ENCODE results near the gene ARID1B. TPM values are rescaled to one million over a fixed set of nuclear protein-coding genes. Genes with fewer than 3 reads are reported as not detected.

ARID1B gene
- total and polyA plus RNA-seq, 2 of the 13 experiments (the other 11 are each of a cell fraction or from before 2014, with no cell fraction given) = 20.1 to 32.6 TPM

- FAIRE-seq (no peak), DNase-seq (ENCODE audit: low spot score) (peak; percentile 31), ATAC-seq (peak; percentile 15)
- CTCF ChIA-PET (ENCODE audit: low intra/inter-chr PET ratio, low total read pairs) = no interaction called here
- Histone ChIP-seq H3K9me3 (ENCODE audit: low read length) (no peaks in the 10 kb centered on the region), H3K36me3 (replicated peaks in 1 of 2; ENCODE audit: control insufficient read depth in 1 of 2, insufficient read depth in 2 of 2, low read length in 2 of 2) (no peaks in the 10 kb centered on the region), H3K9ac (ENCODE audit: insufficient read depth, low read depth, low read length) (peak overlapping the region; percentile 89), H3K79me2 (ENCODE audit: insufficient read depth, low read length) (peaks cover 59% of the 10 kb centered on the region), H3K27ac (ENCODE audit: extremely low read length, insufficient read depth, low read length) (peak overlapping the region; percentile 89), H3K4me3 (replicated peaks in 1 of 3; ENCODE audit: insufficient read depth in 1 of 3, low read depth in 2 of 3, low read length in 3 of 3) (peak overlapping the region; percentile 68 to 95 (median 93)), H3K4me1 (ENCODE audit: insufficient read depth, low read length) (peaks cover 44% of the 10 kb centered on the region), H3K27me3 (ENCODE audit: control insufficient read depth in 1 of 2, insufficient read depth in 2 of 2, low read length in 2 of 2) (no peaks in the 10 kb centered on the region; a peak in 1 of 5 replicates), H2AFZ (ENCODE audit: low read length) (no peak overlapping the region), H4K20me1 (ENCODE audit: insufficient read depth, low read length) (peaks cover 42% of the 10 kb centered on the region), H3K4me2 (ENCODE audit: low read depth, low read length) (peak overlapping the region; percentile 80)
- BruUV-seq (replicated peaks) = no TSS peak
- intact Hi-C loops (cut with micrococcal nuclease; ENCODE audit: unreplicated experiment) = loop anchor here (1.0 to 5.0 kb wide), 4 partner anchors 154 to 241 kb away; no protein-coding TSS in a partner anchor
- WGBS (ENCODE audit: low lambda C conversion rate) = under 1% methylated on average over 19 of the region's 108 CpGs
- POLR2A ChIA-PET = interaction anchor here (0.6 to 1.4 kb wide), 7 partner anchors 10 to 405 kb away, joined by 3 to 4 read pairs (median 3); no protein-coding TSS in a partner anchor
- in situ Hi-C loops (cut with HindIII; ENCODE audit: extremely low pct_ligation_motif_present, low pct_unique_long_range_greater_than_20kb) = no loop called here
- no peak; the same call in 1 of the 2 replicates for TF ChIP-seq ZFX (CRISPR knock-in tag; IDR thresholded peaks at IDR 0.05; ENCODE audit: low read depth)
- TF ChIP-seq CBX2 (IDR thresholded peaks at IDR 0.05; ENCODE audit: low read depth, low read length) = no peak
- no peak for TF ChIP-seq CBX2 (CRISPR knock-in tag; IDR thresholded peaks at IDR 0.05; ENCODE audit: low read depth)
- TF ChIP-seq TAF15 (IDR thresholded peaks at IDR 0.05; ENCODE audit: low read depth, low read length, poor library complexity, severe bottlenecking) = no peak
- TF ChIP-seq PTBP1 (IDR thresholded peaks at IDR 0.05; ENCODE audit: low read depth, low read length, poor library complexity, severe bottlenecking) = no peak
- no peak for TF ChIP-seq ZBTB21 (CRISPR knock-in tag; IDR thresholded peaks at IDR 0.05)
- peak; percentile 31 for TF ChIP-seq UBTF (CRISPR knock-in tag; IDR thresholded peaks at IDR 0.05)
- TF ChIP-seq YEATS4 (CRISPR knock-in tag; IDR thresholded peaks at IDR 0.05; ENCODE audit: borderline replicate concordance) = peak; percentile 75; the same call in 1 of the 2 replicates
- no peak for TF ChIP-seq CHD2 (IDR thresholded peaks at IDR 0.05; ENCODE audit: low read depth, low read length)
- 0 out of 2 replicates have a peak, but pooled peaks have one; percentile 44 for TF ChIP-seq ZNF383 (CRISPR knock-in tag; IDR thresholded peaks at IDR 0.05; ENCODE audit: borderline replicate concordance)
- peak; percentile 35 for TF ChIP-seq SAP130 (CRISPR knock-in tag; IDR thresholded peaks at IDR 0.05; ENCODE audit: low read depth)
- TF ChIP-seq SRSF1 (optimal IDR thresholded peaks at IDR 0.05; ENCODE audit: low read depth, low read length) = peak; percentile 17
- no peak for TF ChIP-seq KLF13 (CRISPR knock-in tag; IDR thresholded peaks at IDR 0.05)
- TF ChIP-seq ZNF10 (CRISPR knock-in tag; IDR thresholded peaks at IDR 0.05; ENCODE audit: borderline replicate concordance, low read depth) = no peak
- no peak for TF ChIP-seq ZNF143 (CRISPR knock-in tag; IDR thresholded peaks at IDR 0.05)
- TF ChIP-seq YY1 (IDR thresholded peaks at IDR 0.05; ENCODE audit: insufficient read depth, insufficient replicate concordance, low read depth, low read length) = peak; percentile 29
- TF ChIP-seq ZNF768 (CRISPR knock-in tag; IDR thresholded peaks at IDR 0.05) = peak; percentile 28; the same call in 1 of the 2 replicates
- 0 out of 2 replicates have a peak, but pooled peaks have one; percentile 20 for TF ChIP-seq ZNF350 (CRISPR knock-in tag; IDR thresholded peaks at IDR 0.05; ENCODE audit: borderline replicate concordance, low read depth)
- no peak for TF ChIP-seq THYN1 (CRISPR knock-in tag; IDR thresholded peaks at IDR 0.05; ENCODE audit: borderline replicate concordance, low read depth)
- TF ChIP-seq ZNF605 (CRISPR knock-in tag; IDR thresholded peaks at IDR 0.05) = no peak
- TF ChIP-seq ZNF776 (CRISPR knock-in tag; IDR thresholded peaks at IDR 0.05) = 0 out of 2 replicates have a peak, but pooled peaks have one; percentile 59
- TF ChIP-seq ZFP90 (CRISPR knock-in tag; IDR thresholded peaks at IDR 0.05; ENCODE audit: borderline replicate concordance) = no peak
- TF ChIP-seq ZNF737 (CRISPR knock-in tag; IDR thresholded peaks at IDR 0.05; ENCODE audit: borderline replicate concordance) = no peak
These were observed 2.3 kb downstream of the ARID1B start for GRCh38 chr6:156779206-156780094.
